ENCODE results near the gene TRIM37.

- no peak for TF ChIP-seq PREB (CRISPR knock-in tag; IDR thresholded peaks at IDR 0.05; ENCODE audit: borderline replicate concordance)
- TF ChIP-seq ELF4 (CRISPR knock-in tag; IDR thresholded peaks at IDR 0.05; ENCODE audit: low read depth): no peak
- no peak for TF ChIP-seq FOXP4 (CRISPR knock-in tag; IDR thresholded peaks at IDR 0.05)
- TF ChIP-seq ZNF232 (CRISPR knock-in tag; IDR thresholded peaks at IDR 0.05): no peak
- no peak for TF ChIP-seq CTCF (IDR thresholded peaks at IDR 0.05)
- no peak for TF ChIP-seq ZNF138 (CRISPR knock-in tag; conservative IDR thresholded peaks at IDR 0.05)
- TF ChIP-seq ATF3 (CRISPR knock-in tag; conservative IDR thresholded peaks at IDR 0.05): no peak
- no peak for TF ChIP-seq ARID4B (CRISPR knock-in tag; IDR thresholded peaks at IDR 0.05; ENCODE audit: borderline replicate concordance)
- no peak for TF ChIP-seq MLX (CRISPR knock-in tag; IDR thresholded peaks at IDR 0.05)
- no peak for TF ChIP-seq NFYB (CRISPR knock-in tag; conservative IDR thresholded peaks at IDR 0.05; ENCODE audit: low read depth)
- no peak for TF ChIP-seq ZBTB43 (CRISPR knock-in tag; IDR thresholded peaks at IDR 0.05)
- no peak for TF ChIP-seq TCF7 (CRISPR knock-in tag; IDR thresholded peaks at IDR 0.05; ENCODE audit: low read depth)
- no peak for TF ChIP-seq HMGXB4 (CRISPR knock-in tag; IDR thresholded peaks at IDR 0.05)
- TF ChIP-seq PRDM15 (CRISPR knock-in tag; IDR thresholded peaks at IDR 0.05): no peak
These were observed 8.8 kb downstream of the TRIM37 start for GRCh38 chr17:59097876-59098275.

Data from WTC11 (cell line).